WTC11 (cell line): ENCODE measurements around the gene LRRFIP1. TPM values are rescaled to one million over a fixed set of nuclear protein-coding genes. Genes with fewer than 3 reads are reported as not detected.

Experiments used
- ATAC-seq: fragments of 200-7000 bp; cut with Tn5 transposase; 2 replicates; pipeline ENCODE4 v1.10.0; 2021; ENCODE audit warnings: mild to moderate bottlenecking, moderate library complexity
- CTCF ChIA-PET: fragments of 300-600 bp; sonication (Branson Sonifier 250); formaldehyde crosslinking; loops from one replicate; lab custom pipeline; 2021; ENCODE audit warnings: antibody characterized with exemption; lab: Charles Lee
- POLR2A ChIA-PET: fragments of 350-600 bp; sonication (Branson Sonifier 250); formaldehyde crosslinking; loops from one replicate; lab custom pipeline; 2021; ENCODE audit warnings: antibody characterized with exemption; lab: Charles Lee
- DNase-seq: peaks from one replicate; pipeline ENCODE4 v3.0.0; 2021; ENCODE audit warnings: low spot score
- H3K27ac Mint-ChIP-seq: 2 replicates; pipeline ENCODE4 v1.8.0; 2021; ENCODE audit warnings: mixed read lengths
- H3K27me3 Mint-ChIP-seq: 2 replicates; pipeline ENCODE4 v1.8.0; 2021; ENCODE audit warnings: low read depth, mild to moderate bottlenecking, moderate library complexity, mixed read lengths
- H3K36me3 Mint-ChIP-seq: 2 replicates; pipeline ENCODE4 v1.8.0; 2021; ENCODE audit warnings: mixed read lengths
- H3K4me1 Mint-ChIP-seq: 2 replicates; pipeline ENCODE4 v1.8.0; 2022; ENCODE audit warnings: mixed read lengths
- H3K4me3 Mint-ChIP-seq: 2 replicates; pipeline ENCODE4 v1.8.0; 2021; ENCODE audit warnings: mild to moderate bottlenecking, moderate library complexity, mixed read lengths
- H3K9me3 Mint-ChIP-seq: 2 replicates; pipeline ENCODE4 v1.8.0; 2021; ENCODE audit warnings: mixed read lengths
- ATF1 ChIP-seq: sonication (generic); formaldehyde crosslinking; IDR thresholded peaks from 2 replicates; pipeline ENCODE4 v1.8.1; 2023; ENCODE audit warnings: mild to moderate bottlenecking, moderate library complexity, missing genetic modification reagents
- CREM ChIP-seq: sonication (generic); formaldehyde crosslinking; IDR thresholded peaks from 2 replicates; pipeline ENCODE4 v1.8.1; 2022; ENCODE audit warnings: mild to moderate bottlenecking, missing genetic modification reagents, moderate library complexity
- E2F4 ChIP-seq: sonication (generic); formaldehyde crosslinking; IDR thresholded peaks from 2 replicates; pipeline ENCODE4 v1.8.1; 2022; ENCODE audit warnings: low read depth, mild to moderate bottlenecking, moderate library complexity, missing genetic modification reagents, borderline replicate concordance
- FOXP1 ChIP-seq: sonication (generic); formaldehyde crosslinking; IDR thresholded peaks from 2 replicates; pipeline ENCODE4 v1.8.0; 2022; ENCODE audit warnings: missing genetic modification reagents, mild to moderate bottlenecking, moderate library complexity, borderline replicate concordance
- GABPB1 ChIP-seq: sonication (generic); formaldehyde crosslinking; IDR thresholded peaks from 2 replicates; pipeline ENCODE4 v1.8.1; 2023; ENCODE audit warnings: mild to moderate bottlenecking, missing genetic modification reagents
- GRHL2 ChIP-seq: fragments of 250-450 bp; sonication (Bioruptor Pico); IDR thresholded peaks from 2 replicates; pipeline ENCODE4 v1.8.0; 2022; ENCODE audit warnings: mild to moderate bottlenecking, moderate library complexity; ENCODE audit not compliant: insufficient replicate concordance, severe bottlenecking
- JUN ChIP-seq: sonication (generic); formaldehyde crosslinking; IDR thresholded peaks from 2 replicates; pipeline ENCODE4 v1.8.0; 2023; ENCODE audit warnings: mild to moderate bottlenecking, missing genetic modification reagents
- NR1H2 ChIP-seq: sonication (generic); formaldehyde crosslinking; IDR thresholded peaks from 2 replicates; pipeline ENCODE4 v1.9.0; 2021; ENCODE audit warnings: mild to moderate bottlenecking, moderate library complexity, missing genetic modification reagents
- OVOL2 ChIP-seq: fragments of 250-450 bp; sonication (Bioruptor Pico); IDR thresholded peaks from 2 replicates; pipeline ENCODE4 v1.9.0; 2021; ENCODE audit warnings: mild to moderate bottlenecking, borderline replicate concordance
- PRDM15 ChIP-seq: sonication (generic); formaldehyde crosslinking; IDR thresholded peaks from 2 replicates; pipeline ENCODE4 v1.8.0; 2022; ENCODE audit warnings: missing genetic modification reagents
- ZMAT4 ChIP-seq: fragments of 250-450 bp; sonication (Bioruptor Pico); IDR thresholded peaks from 2 replicates; pipeline ENCODE4 v1.9.0; 2021; ENCODE audit warnings: mild to moderate bottlenecking
- ZNF121 ChIP-seq: sonication (generic); formaldehyde crosslinking; IDR thresholded peaks from 2 replicates; pipeline ENCODE4 v1.8.0; 2023; ENCODE audit warnings: missing genetic modification reagents
- ZNF138 ChIP-seq: sonication (generic); formaldehyde crosslinking; conservative IDR thresholded peaks from 2 replicates; pipeline ENCODE4 v1.8.1; 2022; ENCODE audit warnings: mild to moderate bottlenecking, moderate library complexity, missing genetic modification reagents
- total RNA-seq: library from RNA; stranded (reverse); gene quantifications from 3 replicates; pipeline ENCODE4 v1.2.3, GENCODE V29; 2021
- TF ChIP-seq, protein P1 (sequence below): sonication (generic); formaldehyde crosslinking; IDR thresholded peaks from 2 replicates; pipeline ENCODE4 v1.8.1; 2022; ENCODE audit warnings: low read depth, missing genetic modification reagents, borderline replicate concordance
- TF ChIP-seq, protein P2 (sequence below): sonication (generic); formaldehyde crosslinking; IDR thresholded peaks from 2 replicates; pipeline ENCODE4 v1.8.1; 2023; ENCODE audit warnings: mild to moderate bottlenecking, moderate library complexity, missing genetic modification reagents
- TF ChIP-seq, protein P3 (sequence below): sonication (generic); formaldehyde crosslinking; IDR thresholded peaks from 2 replicates; pipeline ENCODE4 v1.8.0; 2023; ENCODE audit warnings: mild to moderate bottlenecking, missing genetic modification reagents

LRRFIP1 gene
- total RNA-seq, 1 experiment from 2014 or later: 88.4 TPM

DNA sequence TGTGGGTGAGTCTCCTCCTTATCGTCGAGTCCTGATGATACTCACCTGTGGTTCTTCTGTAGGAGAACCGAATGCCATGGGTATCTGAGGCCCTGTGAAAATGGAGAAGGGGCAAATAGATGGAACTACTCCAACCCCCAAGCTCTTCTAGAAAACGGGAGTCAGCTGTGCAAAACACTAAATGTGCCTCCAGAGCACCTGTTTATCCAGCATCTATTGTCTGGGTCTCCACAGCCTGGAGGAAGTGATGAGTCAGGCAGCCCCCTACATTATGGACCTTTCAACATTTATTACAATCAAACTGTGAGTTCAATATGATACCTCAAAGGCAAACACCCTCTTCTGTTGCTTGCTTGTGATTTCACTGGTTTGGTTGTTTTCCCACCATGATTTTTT lies 9.8 kb upstream of the LRRFIP1 start:
- ATAC-seq (no peak), DNase-seq (no peak)
- Mint-ChIP-seq H3K27ac (no peak overlapping the region), H3K4me3 (no peak overlapping the region), H3K9me3 (peaks cover 10% of the 10 kb centered on the region), H3K4me1 (peaks cover 44% of the 10 kb centered on the region), H3K36me3 (peaks cover 4% of the 10 kb centered on the region; the same call in 1 of the 2 replicates), H3K27me3 (peaks cover 3% of the 10 kb centered on the region; the same call in 1 of the 2 replicates)
- TF ChIP-seq GABPB1 (CRISPR knock-in tag): no peak
- TF ChIP-seq CREM (CRISPR knock-in tag): no peak
- TF ChIP-seq ZNF121 (CRISPR knock-in tag): no peak
- TF ChIP-seq GRHL2 (CRISPR knock-in tag): no peak
- TF ChIP-seq ZNF138 (CRISPR knock-in tag): no peak
- TF ChIP-seq OVOL2: no peak
- TF ChIP-seq JUN (CRISPR knock-in tag): no peak
- TF ChIP-seq E2F4 (CRISPR knock-in tag): no peak
- no peak for TF ChIP-seq ZMAT4
- no peak for TF ChIP-seq ATF1
- TF ChIP-seq, protein P1, sequence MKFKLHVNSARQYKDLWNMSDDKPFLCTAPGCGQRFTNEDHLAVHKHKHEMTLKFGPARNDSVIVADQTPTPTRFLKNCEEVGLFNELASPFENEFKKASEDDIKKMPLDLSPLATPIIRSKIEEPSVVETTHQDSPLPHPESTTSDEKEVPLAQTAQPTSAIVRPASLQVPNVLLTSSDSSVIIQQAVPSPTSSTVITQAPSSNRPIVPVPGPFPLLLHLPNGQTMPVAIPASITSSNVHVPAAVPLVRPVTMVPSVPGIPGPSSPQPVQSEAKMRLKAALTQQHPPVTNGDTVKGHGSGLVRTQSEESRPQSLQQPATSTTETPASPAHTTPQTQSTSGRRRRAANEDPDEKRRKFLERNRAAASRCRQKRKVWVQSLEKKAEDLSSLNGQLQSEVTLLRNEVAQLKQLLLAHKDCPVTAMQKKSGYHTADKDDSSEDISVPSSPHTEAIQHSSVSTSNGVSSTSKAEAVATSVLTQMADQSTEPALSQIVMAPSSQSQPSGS: no peak
- TF ChIP-seq, protein P2, sequence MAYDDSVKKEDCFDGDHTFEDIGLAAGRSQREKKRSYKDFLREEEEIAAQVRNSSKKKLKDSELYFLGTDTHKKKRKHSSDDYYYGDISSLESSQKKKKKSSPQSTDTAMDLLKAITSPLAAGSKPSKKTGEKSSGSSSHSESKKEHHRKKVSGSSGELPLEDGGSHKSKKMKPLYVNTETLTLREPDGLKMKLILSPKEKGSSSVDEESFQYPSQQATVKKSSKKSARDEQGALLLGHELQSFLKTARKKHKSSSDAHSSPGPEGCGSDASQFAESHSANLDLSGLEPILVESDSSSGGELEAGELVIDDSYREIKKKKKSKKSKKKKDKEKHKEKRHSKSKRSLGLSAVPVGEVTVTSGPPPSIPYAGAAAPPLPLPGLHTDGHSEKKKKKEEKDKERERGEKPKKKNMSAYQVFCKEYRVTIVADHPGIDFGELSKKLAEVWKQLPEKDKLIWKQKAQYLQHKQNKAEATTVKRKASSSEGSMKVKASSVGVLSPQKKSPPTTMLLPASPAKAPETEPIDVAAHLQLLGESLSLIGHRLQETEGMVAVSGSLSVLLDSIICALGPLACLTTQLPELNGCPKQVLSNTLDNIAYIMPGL (CRISPR knock-in tag): no peak
- TF ChIP-seq, protein P3, sequence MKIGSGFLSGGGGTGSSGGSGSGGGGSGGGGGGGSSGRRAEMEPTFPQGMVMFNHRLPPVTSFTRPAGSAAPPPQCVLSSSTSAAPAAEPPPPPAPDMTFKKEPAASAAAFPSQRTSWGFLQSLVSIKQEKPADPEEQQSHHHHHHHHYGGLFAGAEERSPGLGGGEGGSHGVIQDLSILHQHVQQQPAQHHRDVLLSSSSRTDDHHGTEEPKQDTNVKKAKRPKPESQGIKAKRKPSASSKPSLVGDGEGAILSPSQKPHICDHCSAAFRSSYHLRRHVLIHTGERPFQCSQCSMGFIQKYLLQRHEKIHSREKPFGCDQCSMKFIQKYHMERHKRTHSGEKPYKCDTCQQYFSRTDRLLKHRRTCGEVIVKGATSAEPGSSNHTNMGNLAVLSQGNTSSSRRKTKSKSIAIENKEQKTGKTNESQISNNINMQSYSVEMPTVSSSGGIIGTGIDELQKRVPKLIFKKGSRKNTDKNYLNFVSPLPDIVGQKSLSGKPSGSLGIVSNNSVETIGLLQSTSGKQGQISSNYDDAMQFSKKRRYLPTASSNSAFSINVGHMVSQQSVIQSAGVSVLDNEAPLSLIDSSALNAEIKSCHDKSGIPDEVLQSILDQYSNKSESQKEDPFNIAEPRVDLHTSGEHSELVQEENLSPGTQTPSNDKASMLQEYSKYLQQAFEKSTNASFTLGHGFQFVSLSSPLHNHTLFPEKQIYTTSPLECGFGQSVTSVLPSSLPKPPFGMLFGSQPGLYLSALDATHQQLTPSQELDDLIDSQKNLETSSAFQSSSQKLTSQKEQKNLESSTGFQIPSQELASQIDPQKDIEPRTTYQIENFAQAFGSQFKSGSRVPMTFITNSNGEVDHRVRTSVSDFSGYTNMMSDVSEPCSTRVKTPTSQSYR (CRISPR knock-in tag): no peak
- TF ChIP-seq FOXP1 (CRISPR knock-in tag): no peak
- TF ChIP-seq PRDM15: no peak
- no peak for TF ChIP-seq NR1H2 (CRISPR knock-in tag)
- ChIA-PET POLR2A (no interaction called here), CTCF (no interaction called here)
